Esophagus (tissue), 2 donors: ENCODE data around the gene SLIT3. TPM values are rescaled to one million over a fixed set of nuclear protein-coding genes. Genes with fewer than 3 reads are reported as not detected.

Experiments
- H3K27ac ChIP-seq, 2 donors: one replicate each; pipeline ENCODE4 v1.5.1; 2013; ENCODE audit warnings: low read depth in 2 of 2, mild to moderate bottlenecking in 2 of 2, inconsistent platforms in 1 of 2, low read length in 1 of 2, moderate library complexity in 1 of 2
- H3K27me3 ChIP-seq, 2 donors: one replicate each; pipeline ENCODE4 v1.6.1; 2013; ENCODE audit warnings: low read length in 2 of 2, control low read depth in 1 of 2, mild to moderate bottlenecking in 1 of 2; ENCODE audit not compliant: insufficient read depth in 2 of 2, control insufficient read depth in 1 of 2
- H3K36me3 ChIP-seq, 2 donors: one replicate each; pipeline ENCODE4 v1.6.1; 2013; ENCODE audit warnings: low read length in 1 of 2; ENCODE audit not compliant: control insufficient read depth in 2 of 2, insufficient read depth in 2 of 2
- H3K4me1 ChIP-seq, 2 donors: one replicate each; pipeline ENCODE4 v1.6.1; 2013; ENCODE audit warnings: low read length in 1 of 2; ENCODE audit not compliant: control insufficient read depth in 2 of 2, insufficient read depth in 2 of 2
- H3K4me3 ChIP-seq, 2 donors: one replicate each; pipeline ENCODE4 v1.5.1; 2013; ENCODE audit warnings: low read length in 2 of 2, mild to moderate bottlenecking in 2 of 2, low read depth in 1 of 2, moderate library complexity in 1 of 2
- H3K9me3 ChIP-seq, 2 donors: one replicate each; pipeline ENCODE4 v1.6.1; 2013; ENCODE audit warnings: mild to moderate bottlenecking in 2 of 2, low read depth in 1 of 2, low read length in 1 of 2, moderate library complexity in 1 of 2; ENCODE audit not compliant: control insufficient read depth in 2 of 2, insufficient read depth in 1 of 2
- WGBS, 2 donors: extraction: QIAGEN DNeasy Blood & Tissue Kit; methylation state at CpG; one replicate each; pipeline ENCODE4 v1.1.7; 2013; 5-methylcytosine and 5-hydroxymethylcytosine counted together
- polyA plus RNA-seq, 2 donors: library from polyadenylated mRNA; stranded (reverse); fragments of 200-250 nt; gene quantifications; one replicate each; pipeline ENCODE4 v1.2.3, GENCODE V29; 2013
- donor health status: healthy with polysubstance abuse.
- donor health status: Bipolar disorder and iron deficiency.

SLIT3 gene
- polyA plus RNA-seq, 2 donors: 0.53 to 2.0 TPM

GRCh38 chr5:169133531-169133930 is 167.4 kb downstream of the SLIT3 start:
- no peak overlapping the region for H3K27ac ChIP-seq
- H3K27me3 ChIP-seq: no peaks in the 10 kb centered on the region
- H3K4me1 ChIP-seq: no peaks in the 10 kb centered on the region
- H3K9me3 ChIP-seq: no peaks in the 10 kb centered on the region
- 55 to 63% methylated on average over 3 of the region's 3 CpGs for WGBS, 2 donors
- H3K36me3 ChIP-seq: no peaks in the 10 kb centered on the region
- no peak overlapping the region for H3K4me3 ChIP-seq

- H3K27ac ChIP-seq: no peak overlapping the region
- H3K27me3 ChIP-seq: no peaks in the 10 kb centered on the region
- H3K4me1 ChIP-seq: no peaks in the 10 kb centered on the region
- WGBS, 2 donors: 51 to 58% methylated on average over 1 of the region's 1 CpG
- no peak overlapping the region for H3K4me3 ChIP-seq
- H3K9me3 ChIP-seq: no peaks in the 10 kb centered on the region
- no peaks in the 10 kb centered on the region for H3K36me3 ChIP-seq
These were observed 168.7 kb downstream of the SLIT3 start for GRCh38 chr5:169132302-169132660.

DNA sequence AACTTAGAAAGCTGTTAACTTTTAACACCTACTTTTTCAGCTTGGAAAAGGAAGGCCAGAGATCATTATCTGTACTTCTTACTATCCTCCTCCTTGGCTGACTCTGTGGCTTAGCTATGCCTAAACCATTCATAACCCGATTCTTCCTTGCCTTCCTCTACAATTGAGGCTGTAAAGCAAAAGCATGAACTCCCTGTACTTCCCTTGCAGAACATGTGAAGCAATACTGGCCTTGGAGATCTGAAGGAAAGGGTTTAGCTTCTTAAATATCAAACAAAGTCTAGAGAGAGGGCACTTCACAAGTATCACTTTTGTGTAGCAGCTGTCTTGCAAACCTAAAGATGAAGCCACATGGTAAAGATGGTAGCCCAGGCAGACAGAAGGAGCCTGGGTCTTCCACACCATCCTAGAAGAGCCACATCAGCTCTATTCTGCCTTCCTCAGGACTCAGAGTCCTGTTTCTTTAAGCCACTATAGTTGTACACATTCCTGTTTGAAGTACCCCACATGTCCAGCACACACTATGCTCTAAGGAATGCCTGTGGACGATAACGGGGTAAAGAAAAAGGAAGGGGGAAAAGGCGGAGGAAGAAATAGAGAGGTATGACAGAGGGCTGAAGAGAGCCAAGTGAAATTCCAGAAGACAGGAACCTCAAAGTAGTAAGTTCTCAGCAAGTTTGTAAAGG is 169.2 kb downstream of the SLIT3 start:
- H3K4me3 ChIP-seq: no peak overlapping the region
- no peaks in the 10 kb centered on the region for H3K4me1 ChIP-seq
- H3K9me3 ChIP-seq: no peaks in the 10 kb centered on the region
- H3K27me3 ChIP-seq: no peaks in the 10 kb centered on the region
- H3K27ac ChIP-seq: no peak overlapping the region
- 53 to 54% methylated on average over 4 of the region's 4 CpGs for WGBS, 2 donors
- H3K36me3 ChIP-seq: no peaks in the 10 kb centered on the region

- Histone ChIP-seq H3K9me3 (no peaks in the 10 kb centered on the region), H3K4me3 (no peak overlapping the region), H3K27ac (no peak overlapping the region), H3K4me1 (no peaks in the 10 kb centered on the region), H3K36me3 (no peaks in the 10 kb centered on the region), H3K27me3 (no peaks in the 10 kb centered on the region)
- 80 to 94% methylated on average over 9 of the region's 9 CpGs for WGBS, 2 donors
These were observed 172.3 kb downstream of the SLIT3 start for GRCh38 chr5:169128679-169129078.

DNA sequence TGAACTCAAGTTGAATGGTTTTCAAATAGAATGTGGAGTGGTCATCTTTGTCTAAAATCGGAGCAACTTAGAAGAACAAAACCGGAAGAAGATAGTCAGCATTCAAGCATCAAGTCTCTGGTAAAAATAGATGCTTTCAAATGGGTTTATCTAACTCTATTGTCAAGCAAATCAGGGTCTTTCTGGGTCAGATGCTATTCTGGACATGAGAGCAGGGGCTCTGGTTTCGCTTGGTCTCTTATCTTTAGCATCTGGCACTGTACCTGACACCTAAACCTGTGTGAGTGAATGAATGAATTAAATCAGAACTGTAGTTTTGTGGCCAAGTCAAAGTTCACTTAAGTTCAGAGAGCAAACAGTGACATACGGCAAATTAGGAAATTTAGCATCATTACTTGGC is 173.5 kb downstream of the SLIT3 start:
- no peak overlapping the region for H3K27ac ChIP-seq
- H3K9me3 ChIP-seq: no peaks in the 10 kb centered on the region
- H3K27me3 ChIP-seq: no peaks in the 10 kb centered on the region
- WGBS, 2 donors: 75 to 76% methylated on average over 4 of the region's 4 CpGs
- no peaks in the 10 kb centered on the region for H3K36me3 ChIP-seq
- no peak overlapping the region for H3K4me3 ChIP-seq
- no peaks in the 10 kb centered on the region for H3K4me1 ChIP-seq

- no peak overlapping the region for H3K4me3 ChIP-seq
- H3K27me3 ChIP-seq: no peaks in the 10 kb centered on the region
- H3K27ac ChIP-seq: no peak overlapping the region
- WGBS, 2 donors: 73 to 78% methylated on average over 3 of the region's 3 CpGs
- peaks cover 0 to 4% of the 10 kb centered on the region in 2 donors for H3K4me1 ChIP-seq
- no peaks in the 10 kb centered on the region for H3K9me3 ChIP-seq
- H3K36me3 ChIP-seq: no peaks in the 10 kb centered on the region
These were observed 174.4 kb downstream of the SLIT3 start for GRCh38 chr5:169126481-169127021.

GRCh38 chr5:169125571-169125970 is 175.4 kb downstream of the SLIT3 start:
- no peaks in the 10 kb centered on the region for H3K36me3 ChIP-seq
- no peak overlapping the region for H3K4me3 ChIP-seq
- no peaks in the 10 kb centered on the region for H3K27me3 ChIP-seq
- no peaks in the 10 kb centered on the region for H3K9me3 ChIP-seq
- H3K27ac ChIP-seq: no peak overlapping the region
- peaks cover 0 to 4% of the 10 kb centered on the region in 2 donors for H3K4me1 ChIP-seq
- 51 to 73% methylated on average over 7 of the region's 7 CpGs for WGBS, 2 donors

DNA sequence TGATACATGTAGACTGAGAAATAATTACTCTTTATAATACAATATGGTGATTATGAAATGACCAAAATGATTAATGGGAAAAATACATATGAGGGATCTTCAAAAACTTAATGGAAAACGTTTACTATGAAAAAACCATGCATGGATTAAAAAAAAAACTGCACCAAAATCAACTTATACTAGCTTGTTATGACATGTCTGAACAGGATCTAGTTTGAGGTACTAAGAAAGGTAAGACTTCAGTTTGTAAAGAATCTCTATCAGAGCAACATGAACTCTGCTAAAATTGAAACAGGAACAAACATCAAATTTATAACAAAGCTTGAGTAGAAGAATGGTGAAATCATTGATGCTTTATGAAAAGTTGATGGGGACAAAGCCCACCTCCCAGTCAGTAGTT is 178.0 kb downstream of the SLIT3 start:
- Histone ChIP-seq H3K9me3 (no peaks in the 10 kb centered on the region), H3K4me1 (peaks cover 0 to 4% of the 10 kb centered on the region in 2 donors), H3K27ac (no peak overlapping the region), H3K4me3 (no peak overlapping the region), H3K27me3 (no peaks in the 10 kb centered on the region), H3K36me3 (no peaks in the 10 kb centered on the region)
- 23 to 32% methylated on average over 1 of the region's 1 CpG for WGBS, 2 donors

DNA sequence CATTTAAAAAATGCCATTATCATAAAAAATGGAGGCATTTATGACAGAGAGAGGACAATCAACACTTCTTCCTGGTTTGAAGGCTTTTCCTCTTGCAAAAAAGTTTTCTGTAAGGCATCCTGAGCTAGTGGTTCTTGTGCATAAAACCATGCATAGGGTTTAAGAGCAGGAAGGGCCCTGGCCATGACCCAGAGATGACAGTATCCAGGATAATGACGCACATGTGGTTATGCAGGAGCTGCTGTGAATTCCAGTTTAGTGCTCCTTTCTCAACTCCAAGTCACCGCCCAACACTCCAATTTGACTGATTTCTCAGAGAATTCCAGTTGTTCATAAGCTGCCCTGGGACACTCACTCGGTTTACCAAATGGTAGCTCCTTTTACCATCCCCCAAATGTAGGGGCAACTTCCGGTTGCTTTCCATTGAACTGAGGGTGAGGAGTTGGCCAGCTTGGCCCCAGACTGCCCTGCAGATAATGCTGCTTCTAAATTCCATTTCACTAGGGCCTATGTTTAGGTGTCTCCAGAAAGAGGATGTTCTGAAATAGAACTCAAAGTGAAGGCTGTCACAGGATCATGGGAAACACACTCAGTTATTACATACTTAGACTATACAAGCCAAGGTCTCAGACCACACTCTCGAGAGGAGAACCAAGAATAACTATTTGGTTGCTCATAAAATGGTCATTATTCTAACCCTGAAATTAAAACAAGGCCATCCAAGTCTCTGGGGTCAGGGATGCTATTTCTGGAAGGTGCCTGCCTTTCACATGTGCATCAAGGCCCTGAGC is 179.1 kb downstream of the SLIT3 start:
- H3K4me1 ChIP-seq: peaks cover 0 to 4% of the 10 kb centered on the region in 2 donors
- H3K4me3 ChIP-seq: no peak overlapping the region
- no peak overlapping the region for H3K27ac ChIP-seq
- H3K36me3 ChIP-seq: no peaks in the 10 kb centered on the region
- 84 to 88% methylated on average over 5 of the region's 5 CpGs for WGBS, 2 donors
- H3K27me3 ChIP-seq: no peaks in the 10 kb centered on the region
- H3K9me3 ChIP-seq: no peaks in the 10 kb centered on the region
